Measurements from ENCODE around the gene CIROP. TPM values are rescaled to one million over a fixed set of nuclear protein-coding genes. Genes with fewer than 3 reads are reported as not detected.

CIROP gene
- total and polyA plus RNA-seq, 2 experiments from 2014 or later, result not detected

DNA sequence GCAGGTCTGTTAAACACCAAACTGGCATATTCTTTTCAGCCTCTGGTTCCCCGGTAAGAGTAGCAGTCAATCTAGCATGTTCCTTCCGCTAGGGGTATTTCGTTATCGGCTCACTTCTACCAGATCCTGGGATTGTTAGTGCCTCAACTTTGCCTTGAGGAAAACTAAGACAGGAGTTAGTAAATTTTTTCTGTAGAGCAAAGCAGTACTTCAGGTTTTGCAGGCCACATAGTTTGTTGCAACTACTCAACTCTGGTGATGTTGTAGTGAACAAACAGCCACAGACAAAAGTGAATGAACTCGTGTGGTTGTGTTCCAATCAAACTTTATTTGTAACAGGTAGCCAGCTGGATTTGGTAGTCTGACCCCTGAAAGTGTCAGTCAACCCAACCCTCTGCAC, 41.2 kb downstream of the CIROP start:
- Histone ChIP-seq H3K9me3 (ENCODE audit: low read depth) (no peaks in the 10 kb centered on the region), H3K9me2 (replicated peaks; ENCODE audit: insufficient read depth) (no peaks in the 10 kb centered on the region), H2AFZ (no peak overlapping the region), H3K4me1 (ENCODE audit: insufficient read depth) (peaks cover 10% of the 10 kb centered on the region), H3K4me3 (no peak overlapping the region), H3K79me2 (peaks cover 49% of the 10 kb centered on the region), H3K36me3 (replicated peaks; ENCODE audit: insufficient read depth, low read depth) (no peaks in the 10 kb centered on the region), H3K4me2 (no peak overlapping the region), H3K27ac (no peak overlapping the region), H4K20me1 (ENCODE audit: insufficient read depth, poor library complexity, severe bottlenecking) (peaks cover 33% of the 10 kb centered on the region), H3K27me3 (no peaks in the 10 kb centered on the region)
- 77% methylated on average over 5 of the region's 5 CpGs for WGBS (ENCODE audit: low lambda C conversion rate, missing lambda C conversion rate)
- no peak for DNase-seq (ENCODE audit: low spot score)
- TF ChIP-seq, protein P1, sequence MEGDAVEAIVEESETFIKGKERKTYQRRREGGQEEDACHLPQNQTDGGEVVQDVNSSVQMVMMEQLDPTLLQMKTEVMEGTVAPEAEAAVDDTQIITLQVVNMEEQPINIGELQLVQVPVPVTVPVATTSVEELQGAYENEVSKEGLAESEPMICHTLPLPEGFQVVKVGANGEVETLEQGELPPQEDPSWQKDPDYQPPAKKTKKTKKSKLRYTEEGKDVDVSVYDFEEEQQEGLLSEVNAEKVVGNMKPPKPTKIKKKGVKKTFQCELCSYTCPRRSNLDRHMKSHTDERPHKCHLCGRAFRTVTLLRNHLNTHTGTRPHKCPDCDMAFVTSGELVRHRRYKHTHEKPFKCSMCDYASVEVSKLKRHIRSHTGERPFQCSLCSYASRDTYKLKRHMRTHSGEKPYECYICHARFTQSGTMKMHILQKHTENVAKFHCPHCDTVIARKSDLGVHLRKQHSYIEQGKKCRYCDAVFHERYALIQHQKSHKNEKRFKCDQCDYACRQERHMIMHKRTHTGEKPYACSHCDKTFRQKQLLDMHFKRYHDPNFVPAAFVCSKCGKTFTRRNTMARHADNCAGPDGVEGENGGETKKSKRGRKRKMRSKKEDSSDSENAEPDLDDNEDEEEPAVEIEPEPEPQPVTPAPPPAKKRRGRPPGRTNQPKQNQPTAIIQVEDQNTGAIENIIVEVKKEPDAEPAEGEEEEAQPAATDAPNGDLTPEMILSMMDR (IDR thresholded peaks at IDR 0.05; ENCODE audit: poor library complexity), result no peak
- TF ChIP-seq EZH2phosphoT487 (IDR thresholded peaks at IDR 0.05; ENCODE audit: low read depth, severe bottlenecking, unreplicated experiment), result no peak
- TF ChIP-seq EZH2 (IDR thresholded peaks at IDR 0.05; ENCODE audit: borderline replicate concordance), result no peak

DNA sequence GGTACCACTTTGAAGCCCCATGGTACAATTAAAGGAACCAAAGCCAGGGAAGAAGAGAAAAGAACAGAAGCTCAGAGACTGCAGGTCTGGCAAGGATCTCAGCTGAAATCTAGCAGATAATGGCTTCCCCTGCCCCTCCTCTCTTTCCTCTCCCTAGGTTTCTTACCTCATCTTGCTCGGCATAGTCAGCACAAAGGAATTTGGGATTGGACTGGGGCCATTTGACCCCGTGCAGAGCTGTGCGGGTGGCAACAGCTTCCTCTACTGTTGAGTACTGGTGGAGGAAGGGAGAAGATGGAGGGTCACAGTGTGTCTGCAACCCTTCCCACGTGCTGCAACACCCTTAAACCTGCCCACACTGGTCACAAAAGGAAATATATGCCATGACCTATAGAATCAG, 42.8 kb downstream of the CIROP start:
- Histone ChIP-seq H3K4me2 (no peak overlapping the region), H3K4me3 (no peak overlapping the region), H3K36me3 (replicated peaks; ENCODE audit: insufficient read depth, low read depth) (no peaks in the 10 kb centered on the region), H3K9me2 (replicated peaks; ENCODE audit: insufficient read depth) (no peaks in the 10 kb centered on the region), H3K27me3 (no peaks in the 10 kb centered on the region), H3K27ac (peak overlapping the region; percentile 75), H2AFZ (no peak overlapping the region), H3K9me3 (ENCODE audit: low read depth) (no peaks in the 10 kb centered on the region), H3K4me1 (ENCODE audit: insufficient read depth) (peaks cover 10% of the 10 kb centered on the region), H3K79me2 (peaks cover 33% of the 10 kb centered on the region), H4K20me1 (ENCODE audit: insufficient read depth, poor library complexity, severe bottlenecking) (peaks cover 25% of the 10 kb centered on the region)
- 32% methylated on average over 4 of the region's 4 CpGs for WGBS (ENCODE audit: low lambda C conversion rate, missing lambda C conversion rate)
- TF ChIP-seq EZH2phosphoT487 (IDR thresholded peaks at IDR 0.05; ENCODE audit: low read depth, severe bottlenecking, unreplicated experiment), result no peak
- TF ChIP-seq, protein P1 (IDR thresholded peaks at IDR 0.05; ENCODE audit: poor library complexity), result no peak
- TF ChIP-seq EZH2 (IDR thresholded peaks at IDR 0.05; ENCODE audit: borderline replicate concordance), result no peak
- peak; percentile 83 for DNase-seq (ENCODE audit: low spot score)

DNA sequence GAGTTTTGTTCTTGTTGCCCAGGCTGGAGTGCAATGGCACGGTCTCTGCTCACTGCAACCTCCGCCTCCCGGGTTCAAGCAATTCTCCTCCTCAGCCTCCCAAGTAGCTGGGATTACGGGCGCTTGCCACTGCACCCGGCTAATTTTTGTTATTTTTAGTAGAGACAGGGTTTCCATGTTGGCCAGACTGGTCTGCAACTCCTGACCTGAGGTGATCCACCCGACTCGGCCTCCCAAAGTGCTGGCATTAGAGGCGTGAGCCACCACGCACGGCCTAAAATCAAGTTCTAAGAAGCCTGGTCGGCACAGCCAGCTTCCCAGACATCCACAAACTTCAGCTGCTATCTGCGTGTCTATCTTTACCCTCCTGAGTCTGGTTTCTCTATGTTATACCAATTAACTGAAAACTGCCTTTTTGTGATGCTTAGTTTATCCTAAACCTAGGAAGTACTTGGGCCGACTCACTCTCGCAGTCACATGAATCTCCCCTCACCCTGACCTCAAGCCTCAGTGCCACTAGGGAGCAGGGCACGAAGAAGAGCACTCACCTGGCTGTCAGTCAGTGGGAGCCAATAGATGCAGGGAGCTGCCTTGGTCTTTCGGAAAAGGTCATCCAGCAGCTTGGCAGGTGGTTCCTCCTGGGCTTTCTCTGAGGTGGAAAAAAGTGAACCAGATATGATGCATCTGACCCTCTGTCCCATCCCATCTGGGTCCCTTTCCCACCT, 44.1 kb downstream of the CIROP start:
- no peaks in the 10 kb centered on the region for H3K9me2 ChIP-seq (replicated peaks; ENCODE audit: insufficient read depth)
- H3K4me1 ChIP-seq (ENCODE audit: insufficient read depth), result peaks cover 21% of the 10 kb centered on the region
- TF ChIP-seq EZH2 (IDR thresholded peaks at IDR 0.05; ENCODE audit: borderline replicate concordance) (no peak), EZH2phosphoT487 (IDR thresholded peaks at IDR 0.05; ENCODE audit: low read depth, severe bottlenecking, unreplicated experiment) (no peak)
- TF ChIP-seq, protein P1 (IDR thresholded peaks at IDR 0.05; ENCODE audit: poor library complexity), result no peak
- no peak for DNase-seq (ENCODE audit: low spot score)
- no peaks in the 10 kb centered on the region for H3K9me3 ChIP-seq (ENCODE audit: low read depth)
- H4K20me1 ChIP-seq (ENCODE audit: insufficient read depth, poor library complexity, severe bottlenecking), result peaks cover 12% of the 10 kb centered on the region
- no peaks in the 10 kb centered on the region for H3K36me3 ChIP-seq (replicated peaks; ENCODE audit: insufficient read depth, low read depth)
- H3K4me2 ChIP-seq, result no peak overlapping the region
- H3K27ac ChIP-seq, result no peak overlapping the region
- 95% methylated on average over 17 of the region's 17 CpGs for WGBS (ENCODE audit: low lambda C conversion rate, missing lambda C conversion rate)
- H3K27me3 ChIP-seq, result no peaks in the 10 kb centered on the region
- H3K4me3 ChIP-seq, result no peak overlapping the region
- no peak overlapping the region for H2AFZ ChIP-seq
- H3K79me2 ChIP-seq, result peaks cover 20% of the 10 kb centered on the region
